GM21360 (cell line): ENCODE data around the gene DNASE2.

Experiments used
- ATAC-seq: cut with Tn5 transposase; IDR thresholded peaks from one replicate; pipeline ENCODE4 v1.9.1; 2021; ENCODE audit warnings: mild to moderate bottlenecking, moderate library complexity; ENCODE audit not compliant: unreplicated experiment

Gene DNASE2

DNA sequence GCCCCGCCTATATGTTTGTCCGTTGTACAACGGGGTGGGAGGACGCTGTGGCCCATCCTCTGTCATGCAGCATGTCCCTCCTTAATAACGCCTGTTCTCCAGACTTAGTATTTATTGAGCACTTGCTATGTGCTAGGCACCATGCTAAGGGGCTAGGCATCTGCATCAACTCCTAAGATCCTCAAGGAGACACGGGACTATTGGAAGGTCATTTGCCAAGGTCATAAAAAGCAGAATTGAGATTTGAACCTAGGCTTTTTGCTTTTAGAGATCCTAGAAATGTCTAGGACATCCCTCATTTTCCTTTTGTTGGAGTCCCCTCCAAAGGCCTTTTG is 44.8 kb downstream of the DNASE2 start:
- no peak for ATAC-seq

DNA sequence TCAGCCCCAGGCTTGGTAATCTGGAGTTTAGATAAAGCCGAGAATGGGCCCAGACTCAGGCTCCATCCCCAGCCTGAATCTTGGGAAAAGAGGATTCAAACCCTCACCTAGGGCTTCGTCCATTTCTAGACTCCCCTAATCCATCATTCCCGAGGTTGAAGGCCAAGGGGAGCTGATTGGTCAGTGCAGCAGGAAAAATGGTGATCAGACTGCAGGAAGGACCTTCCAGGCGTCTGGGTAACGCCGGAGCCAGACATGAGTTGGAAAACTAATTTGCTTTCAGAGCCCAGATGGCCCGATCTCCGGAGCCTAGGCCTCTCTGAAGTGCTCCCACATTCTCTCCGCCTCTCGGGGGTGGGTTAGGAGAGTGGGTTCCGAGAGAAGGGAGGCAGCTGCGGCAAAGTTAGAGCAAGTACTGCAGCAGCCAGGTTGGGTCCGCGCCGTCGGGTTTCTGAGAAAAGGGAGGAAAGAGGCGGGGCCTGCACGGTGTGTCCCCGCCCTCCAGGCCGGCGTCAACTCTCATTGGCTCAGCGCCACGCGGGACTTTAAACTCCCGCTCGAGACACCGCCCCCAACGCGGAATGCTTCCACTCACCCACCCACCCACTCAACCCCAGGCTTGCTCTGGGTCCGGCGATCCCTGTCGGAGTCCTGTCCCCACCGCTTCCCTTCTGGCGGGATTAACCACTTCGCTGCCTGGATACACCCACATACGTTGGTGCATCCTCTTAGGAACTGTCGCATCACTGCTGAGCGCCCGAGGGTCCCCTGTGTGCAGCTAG is 46.1 kb downstream of the DNASE2 start:
- ATAC-seq: no peak

DNA sequence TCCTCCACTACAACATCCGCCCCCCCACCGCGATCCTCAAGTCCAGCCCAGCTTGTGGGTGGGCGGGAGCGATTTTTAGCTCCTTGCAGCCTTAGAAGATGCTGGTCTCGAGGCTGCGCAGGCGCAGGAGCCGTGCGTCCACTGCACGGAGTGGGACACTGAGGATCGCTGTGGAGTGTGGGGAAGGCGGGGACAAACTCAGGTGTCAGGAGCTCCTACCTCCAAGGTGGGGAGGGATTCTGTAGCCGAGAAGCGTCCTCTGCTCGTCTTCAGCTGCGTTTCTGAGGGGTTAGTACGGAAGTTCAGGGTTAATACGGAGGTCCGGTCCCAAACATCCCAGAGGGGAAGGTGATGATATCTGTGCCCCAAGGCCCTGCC is 46.7 kb downstream of the DNASE2 start, which contains the start of gene RTBDN:
Gene RTBDN (minus strand): TSS at position 14 of the 378 bp plus-strand sequence. CDS start 4,600 bp downstream, outside the sequence.
- ATAC-seq: no peak

DNA sequence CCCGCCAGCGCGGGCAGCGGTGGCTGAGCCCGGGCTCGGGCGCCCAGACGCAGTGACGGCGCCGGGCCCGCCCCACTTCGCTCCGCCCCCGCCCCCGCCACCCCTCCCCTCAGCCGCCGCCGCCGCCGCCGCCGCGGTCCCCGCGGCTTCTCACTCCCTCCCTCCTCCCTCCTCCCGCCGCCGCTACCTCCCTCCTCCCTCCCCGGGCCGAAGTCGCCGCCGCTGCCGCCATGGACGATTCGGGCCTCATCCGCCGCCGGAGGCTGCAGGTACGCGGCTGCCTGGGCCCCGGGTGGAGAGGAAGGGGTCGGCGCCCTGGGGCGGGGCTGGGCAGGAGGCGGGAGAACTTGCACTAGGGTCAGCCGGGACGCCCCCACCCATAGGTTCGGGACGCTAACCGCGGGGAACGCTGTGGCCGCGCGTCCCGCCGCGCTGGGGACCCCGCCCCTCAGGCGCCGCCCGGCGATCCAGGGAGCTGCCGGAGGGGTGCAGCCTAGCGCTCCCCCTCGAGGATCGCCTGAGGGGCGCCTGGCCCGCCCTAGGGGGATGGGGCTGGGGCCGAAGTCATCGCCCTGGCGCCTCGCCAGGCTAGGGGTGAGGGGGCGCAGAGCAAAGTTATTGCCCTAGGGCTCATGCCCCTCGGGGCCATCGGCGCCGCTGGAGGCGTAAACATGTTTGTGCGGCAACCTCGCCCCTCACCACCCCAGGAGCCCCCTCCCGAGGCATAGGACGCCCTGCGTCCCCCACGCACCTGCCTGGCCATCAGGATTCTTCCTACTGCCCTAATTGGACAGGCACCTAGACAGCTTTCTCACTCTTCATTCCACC is 47.3 kb downstream of the DNASE2 start:
- no peak for ATAC-seq

DNA sequence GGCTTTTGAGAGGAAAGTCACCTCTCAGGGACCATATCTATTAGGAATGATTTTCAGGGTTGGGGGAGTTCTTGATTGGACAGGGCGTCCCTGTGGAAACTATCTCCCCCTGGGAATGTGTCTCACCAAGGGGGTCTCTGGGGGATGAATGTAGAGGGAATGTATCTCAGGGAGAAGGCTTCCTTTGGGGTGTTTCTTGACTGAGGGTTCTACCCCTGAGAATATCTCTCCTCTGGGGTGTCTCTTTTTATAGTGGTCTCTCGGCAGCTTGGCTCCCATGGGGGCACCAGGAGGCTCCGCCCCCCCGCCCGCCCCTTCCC is 47.9 kb downstream of the DNASE2 start:
- no peak for ATAC-seq

DNA sequence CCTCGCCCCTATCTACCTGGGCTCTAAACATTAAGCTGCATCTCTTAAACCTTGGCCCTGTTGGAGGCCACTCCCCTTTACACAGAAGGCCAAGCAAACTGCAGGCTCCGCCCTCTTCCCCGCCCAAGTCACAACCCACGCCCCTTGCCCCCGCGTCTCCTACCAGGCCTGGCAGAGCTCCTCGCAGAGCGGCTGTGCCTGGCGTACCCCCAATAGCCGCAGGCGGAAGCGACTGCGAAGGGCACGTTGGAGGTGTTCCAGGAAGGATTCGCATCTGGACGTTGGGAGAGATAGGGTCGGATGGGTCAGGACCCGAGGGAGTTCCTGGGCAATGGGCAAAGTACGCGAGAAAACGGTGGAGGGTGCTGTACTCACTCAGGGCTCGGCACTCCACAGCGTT is 52.8 kb downstream of the DNASE2 start:
- ATAC-seq: no peak

DNA sequence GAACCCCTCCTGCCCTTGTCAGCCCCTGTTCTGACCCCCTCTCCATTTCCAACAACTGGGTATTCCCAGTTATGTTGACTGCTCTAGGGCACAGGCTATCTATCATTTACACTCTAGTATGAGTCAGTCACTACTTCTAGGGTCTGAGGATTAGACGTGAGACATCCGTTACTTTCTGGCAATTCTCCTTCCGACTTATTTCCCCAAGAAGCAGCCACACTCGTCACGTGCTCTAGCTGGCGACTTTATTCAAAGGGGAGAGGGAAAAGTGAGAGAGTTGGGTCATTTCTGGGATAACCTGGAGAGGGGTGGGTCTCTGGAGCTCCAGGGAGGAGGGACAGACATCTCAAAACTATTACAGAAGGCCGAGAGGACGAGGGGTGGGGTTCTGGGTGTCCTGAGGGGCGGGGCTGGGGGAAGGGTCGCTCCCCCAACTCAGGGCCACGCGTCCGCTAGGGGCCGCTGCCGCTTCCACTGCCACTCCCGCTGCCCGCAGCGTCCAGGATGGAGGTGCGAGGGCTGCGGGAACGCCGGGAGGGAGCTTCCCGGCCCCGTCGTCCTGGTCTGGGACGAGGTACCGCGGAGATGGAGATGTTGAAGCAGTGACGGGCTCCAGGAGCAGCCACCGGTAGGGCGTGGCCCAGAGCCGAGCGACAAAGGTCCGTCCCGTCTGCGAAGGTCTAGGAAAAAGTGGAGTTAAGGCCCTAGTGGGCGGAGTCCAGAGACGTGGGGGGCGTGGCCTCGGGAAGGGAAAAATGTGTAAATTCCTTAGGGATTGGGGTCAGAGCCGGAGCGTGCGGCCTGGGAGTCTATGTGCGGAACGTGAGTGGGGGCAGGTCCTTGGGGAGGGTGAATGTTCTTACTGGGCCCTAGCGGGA is 55.8 kb downstream of the DNASE2 start:
- ATAC-seq: no peak
